Measurements from ENCODE around the gene UBASH3A.

DNA sequence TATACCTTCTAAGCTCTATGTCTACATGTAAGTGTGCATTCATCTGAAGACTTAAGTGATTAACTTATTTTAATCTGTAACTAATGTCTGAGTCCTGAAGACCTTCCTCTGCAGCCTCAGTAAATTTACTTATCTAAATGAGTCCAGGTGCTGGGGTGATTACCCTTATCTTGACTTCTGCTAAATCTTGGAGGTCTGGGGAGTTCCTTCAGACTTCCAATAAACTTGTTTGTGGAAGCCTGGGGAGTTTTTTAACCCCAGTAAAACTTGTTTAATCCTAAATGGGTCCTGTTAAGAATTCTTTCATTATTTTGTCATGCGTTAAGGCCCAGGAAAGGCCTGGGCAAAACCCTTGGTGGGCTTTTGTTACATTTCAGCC is 55.4 kb downstream of the UBASH3A start:
- no peak for TF ChIP-seq POLR2A (IDR thresholded peaks at IDR 0.05)
- TF ChIP-seq, protein P1, sequence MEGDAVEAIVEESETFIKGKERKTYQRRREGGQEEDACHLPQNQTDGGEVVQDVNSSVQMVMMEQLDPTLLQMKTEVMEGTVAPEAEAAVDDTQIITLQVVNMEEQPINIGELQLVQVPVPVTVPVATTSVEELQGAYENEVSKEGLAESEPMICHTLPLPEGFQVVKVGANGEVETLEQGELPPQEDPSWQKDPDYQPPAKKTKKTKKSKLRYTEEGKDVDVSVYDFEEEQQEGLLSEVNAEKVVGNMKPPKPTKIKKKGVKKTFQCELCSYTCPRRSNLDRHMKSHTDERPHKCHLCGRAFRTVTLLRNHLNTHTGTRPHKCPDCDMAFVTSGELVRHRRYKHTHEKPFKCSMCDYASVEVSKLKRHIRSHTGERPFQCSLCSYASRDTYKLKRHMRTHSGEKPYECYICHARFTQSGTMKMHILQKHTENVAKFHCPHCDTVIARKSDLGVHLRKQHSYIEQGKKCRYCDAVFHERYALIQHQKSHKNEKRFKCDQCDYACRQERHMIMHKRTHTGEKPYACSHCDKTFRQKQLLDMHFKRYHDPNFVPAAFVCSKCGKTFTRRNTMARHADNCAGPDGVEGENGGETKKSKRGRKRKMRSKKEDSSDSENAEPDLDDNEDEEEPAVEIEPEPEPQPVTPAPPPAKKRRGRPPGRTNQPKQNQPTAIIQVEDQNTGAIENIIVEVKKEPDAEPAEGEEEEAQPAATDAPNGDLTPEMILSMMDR (IDR thresholded peaks at IDR 0.05 in 4 of 5, conservative IDR thresholded peaks at IDR 0.05 in 1 of 5), result no peak

Measured in gastrocnemius medialis (tissue), 4 donors.